ENCODE data around the gene GPC5.
"Not testable (repeated sequence)": the region's sequence is repeated elsewhere in the genome, so short reads cannot be mapped to it uniquely, and the experiment has no call there.

GPC5 gene

DNA sequence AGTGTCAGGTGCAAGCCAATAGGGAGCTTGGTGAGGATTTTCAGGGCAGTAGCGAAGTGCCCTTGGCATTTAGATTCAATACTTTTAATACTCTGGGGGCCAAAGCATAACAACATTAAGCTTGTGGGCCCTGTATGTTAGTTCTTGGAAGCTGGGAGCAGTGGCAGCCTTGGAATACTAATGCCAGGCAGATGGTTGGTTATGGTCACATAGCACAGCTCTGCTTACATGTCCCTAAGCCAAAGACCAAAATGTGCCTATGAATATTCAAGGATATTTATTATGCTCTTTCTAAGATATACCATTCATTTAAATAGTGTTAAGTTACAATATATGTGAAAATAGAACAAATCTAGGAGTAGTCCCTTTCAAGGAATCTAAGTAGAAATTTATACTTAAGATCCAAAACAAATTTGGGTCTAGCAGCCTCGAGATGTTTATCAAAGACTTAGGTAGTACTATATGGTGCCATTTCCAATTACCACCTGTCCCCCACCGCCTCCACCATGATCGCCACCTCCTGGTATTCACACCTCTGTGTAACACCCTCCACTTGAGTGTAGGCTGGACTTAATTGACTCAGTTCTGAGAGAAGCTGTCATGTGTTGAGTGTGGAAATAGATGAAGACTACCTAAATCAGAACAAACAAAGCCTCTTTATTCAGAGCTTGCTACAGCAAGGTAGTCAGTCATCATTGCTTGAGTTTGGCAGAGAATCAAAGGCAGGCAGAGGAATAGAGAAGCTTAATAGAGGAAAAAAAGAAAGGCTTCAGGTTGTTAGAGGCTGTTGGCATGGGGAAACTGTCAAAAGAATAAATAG, 261.0 kb downstream of the GPC5 start:
- no peak overlapping the region for H3K4me3 ChIP-seq (replicated peaks in 1 of 2; ENCODE audit: low read depth in 2 of 2, low read length in 2 of 2)
- DNase-seq (ENCODE audit: low read depth in 2 of 2), result no peak
- TF ChIP-seq, protein P1, sequence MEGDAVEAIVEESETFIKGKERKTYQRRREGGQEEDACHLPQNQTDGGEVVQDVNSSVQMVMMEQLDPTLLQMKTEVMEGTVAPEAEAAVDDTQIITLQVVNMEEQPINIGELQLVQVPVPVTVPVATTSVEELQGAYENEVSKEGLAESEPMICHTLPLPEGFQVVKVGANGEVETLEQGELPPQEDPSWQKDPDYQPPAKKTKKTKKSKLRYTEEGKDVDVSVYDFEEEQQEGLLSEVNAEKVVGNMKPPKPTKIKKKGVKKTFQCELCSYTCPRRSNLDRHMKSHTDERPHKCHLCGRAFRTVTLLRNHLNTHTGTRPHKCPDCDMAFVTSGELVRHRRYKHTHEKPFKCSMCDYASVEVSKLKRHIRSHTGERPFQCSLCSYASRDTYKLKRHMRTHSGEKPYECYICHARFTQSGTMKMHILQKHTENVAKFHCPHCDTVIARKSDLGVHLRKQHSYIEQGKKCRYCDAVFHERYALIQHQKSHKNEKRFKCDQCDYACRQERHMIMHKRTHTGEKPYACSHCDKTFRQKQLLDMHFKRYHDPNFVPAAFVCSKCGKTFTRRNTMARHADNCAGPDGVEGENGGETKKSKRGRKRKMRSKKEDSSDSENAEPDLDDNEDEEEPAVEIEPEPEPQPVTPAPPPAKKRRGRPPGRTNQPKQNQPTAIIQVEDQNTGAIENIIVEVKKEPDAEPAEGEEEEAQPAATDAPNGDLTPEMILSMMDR (IDR thresholded peaks at IDR 0.05; ENCODE audit: low read depth, low read length), result no peak

DNA sequence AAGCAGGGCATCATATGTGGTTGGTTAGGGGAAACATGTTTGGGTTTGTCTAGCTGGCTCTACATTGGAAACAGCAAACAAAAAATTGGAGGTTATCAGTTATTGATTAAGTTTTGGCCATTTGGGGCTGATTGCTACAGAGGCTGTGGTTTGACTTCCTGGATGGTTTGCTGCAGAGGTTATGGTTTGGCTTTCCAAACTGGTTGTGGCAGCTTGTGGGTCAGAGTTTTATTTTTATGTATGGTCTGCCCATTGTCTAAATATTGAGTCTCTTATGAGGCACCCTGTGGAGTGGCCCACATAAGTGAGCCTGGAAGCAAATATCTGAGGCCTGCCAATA, 261.6 kb downstream of the GPC5 start:
- no peak overlapping the region for H3K4me3 ChIP-seq (replicated peaks in 1 of 2; ENCODE audit: low read depth in 2 of 2, low read length in 2 of 2)
- DNase-seq (ENCODE audit: low read depth in 2 of 2), result no peak
- TF ChIP-seq, protein P1 (IDR thresholded peaks at IDR 0.05; ENCODE audit: low read depth, low read length), result no peak

DNA sequence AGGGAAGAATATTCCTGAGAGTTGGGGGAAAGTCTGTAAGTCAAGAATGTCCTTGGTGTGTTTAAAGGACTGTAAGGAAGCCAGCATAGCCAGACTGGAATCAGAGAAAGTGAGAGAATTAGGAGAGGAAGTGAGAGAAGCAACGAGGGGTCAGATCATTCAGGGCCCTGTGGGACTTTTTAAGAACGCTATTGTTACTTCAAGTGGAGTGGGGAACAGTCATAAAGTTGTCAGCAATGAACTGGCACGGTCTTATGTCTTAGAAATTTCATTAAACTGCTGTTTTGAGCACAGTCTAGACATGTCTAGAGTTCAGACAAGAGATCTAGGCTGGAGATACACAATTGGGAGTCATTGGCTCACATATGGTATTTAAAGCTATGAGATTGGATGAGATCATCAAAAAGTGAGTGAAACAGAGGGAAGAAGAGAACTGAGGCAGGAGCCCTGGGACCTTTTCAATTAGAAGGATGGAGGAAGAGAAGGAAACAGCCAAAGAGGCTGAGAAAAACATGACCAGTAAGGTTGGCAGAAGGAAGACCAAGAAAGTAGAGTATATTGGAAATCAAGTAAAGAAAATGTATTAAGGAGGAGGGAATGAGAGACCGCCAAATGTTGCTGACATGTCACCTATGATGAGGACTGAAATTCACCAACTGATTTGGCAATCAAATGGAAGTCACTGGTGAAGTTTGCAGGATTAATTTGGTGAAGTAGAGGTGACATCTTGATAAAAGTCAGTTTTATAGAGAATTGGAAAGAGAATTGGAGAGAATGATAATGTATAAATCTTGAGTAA, 263.5 kb downstream of the GPC5 start:
- TF ChIP-seq, protein P1 (IDR thresholded peaks at IDR 0.05; ENCODE audit: low read depth, low read length), result no peak
- DNase-seq (ENCODE audit: low read depth in 2 of 2), result no peak
- no peak overlapping the region for H3K4me3 ChIP-seq (replicated peaks in 1 of 2; ENCODE audit: low read depth in 2 of 2, low read length in 2 of 2)

DNA sequence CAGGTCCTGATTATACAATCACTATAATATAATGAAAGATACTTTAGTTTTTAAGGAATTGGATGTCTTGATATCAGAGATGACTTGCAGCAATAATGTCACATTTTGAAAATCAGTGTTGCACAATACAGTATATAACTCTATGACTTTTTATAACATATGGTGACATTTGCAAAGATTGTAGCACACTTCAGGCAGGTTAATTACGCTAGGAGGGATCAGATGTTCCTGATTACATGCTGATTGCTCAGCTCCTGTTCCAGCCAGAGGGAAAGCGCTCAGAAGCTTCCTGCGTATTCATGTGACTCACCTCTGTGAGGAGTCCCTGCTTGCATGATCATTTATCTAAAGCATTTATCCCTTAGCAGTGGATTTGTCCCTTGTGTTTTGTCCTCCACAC, 265.6 kb downstream of the GPC5 start:
- TF ChIP-seq, protein P1 (IDR thresholded peaks at IDR 0.05; ENCODE audit: low read depth, low read length), result no peak
- no peak for DNase-seq (ENCODE audit: low read depth in 2 of 2)
- H3K4me3 ChIP-seq (replicated peaks in 1 of 2; ENCODE audit: low read depth in 2 of 2, low read length in 2 of 2), result no peak overlapping the region

DNA sequence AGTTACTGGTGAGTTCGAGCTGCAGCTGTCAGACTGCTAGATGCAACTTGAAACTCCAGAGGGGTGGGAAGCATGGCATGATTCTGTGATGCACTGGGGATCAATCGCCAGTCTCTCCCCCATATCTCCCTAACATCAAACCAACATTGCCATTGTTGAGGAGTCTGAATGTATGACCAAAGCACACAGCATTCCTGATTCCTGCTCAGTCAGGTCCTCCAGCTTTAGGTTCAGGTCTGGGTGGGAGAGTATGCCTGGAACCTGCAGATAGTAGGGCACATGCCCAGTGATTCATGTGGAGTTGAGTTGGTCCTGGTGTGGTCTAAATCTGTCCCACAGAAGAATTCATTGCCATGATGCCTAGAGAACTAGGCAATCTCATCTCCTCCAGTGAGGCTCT, 269.1 kb downstream of the GPC5 start:
- TF ChIP-seq, protein P1 (IDR thresholded peaks at IDR 0.05; ENCODE audit: low read depth, low read length), result no peak
- DNase-seq (ENCODE audit: low read depth in 2 of 2), result no peak
- H3K4me3 ChIP-seq (replicated peaks in 1 of 2; ENCODE audit: low read depth in 2 of 2, low read length in 2 of 2), result no peak overlapping the region

DNA sequence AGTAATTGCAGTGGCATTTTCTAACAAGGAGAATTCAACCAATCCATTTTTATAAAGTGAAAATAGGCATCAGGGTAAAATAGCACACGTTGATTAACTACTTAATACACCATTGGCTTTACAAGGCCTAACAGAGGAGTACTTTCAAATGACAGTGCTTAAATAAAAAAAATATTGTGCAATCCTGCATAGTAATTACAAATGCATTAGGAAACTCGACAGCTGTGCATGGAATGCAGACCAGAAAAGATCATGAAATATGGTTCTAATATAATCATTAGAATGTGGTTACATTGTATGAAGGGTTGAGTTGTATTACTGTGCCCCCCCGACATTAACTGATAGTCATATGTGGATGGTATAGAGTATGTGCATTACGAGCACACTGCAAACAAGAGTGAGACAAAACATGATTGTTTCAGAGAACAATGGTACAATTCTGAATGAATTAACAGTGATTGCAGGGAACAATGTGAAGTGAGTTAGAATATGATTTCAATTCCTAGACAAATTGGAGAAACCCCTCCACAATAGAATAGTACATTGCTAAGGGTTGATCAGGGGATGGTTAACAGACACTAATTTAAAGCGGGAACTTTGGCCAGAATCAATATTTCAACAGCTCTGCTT, 270.6 kb downstream of the GPC5 start:
- DNase-seq (ENCODE audit: low read depth in 2 of 2), result no peak
- TF ChIP-seq, protein P1 (IDR thresholded peaks at IDR 0.05; ENCODE audit: low read depth, low read length), result no peak

DNA sequence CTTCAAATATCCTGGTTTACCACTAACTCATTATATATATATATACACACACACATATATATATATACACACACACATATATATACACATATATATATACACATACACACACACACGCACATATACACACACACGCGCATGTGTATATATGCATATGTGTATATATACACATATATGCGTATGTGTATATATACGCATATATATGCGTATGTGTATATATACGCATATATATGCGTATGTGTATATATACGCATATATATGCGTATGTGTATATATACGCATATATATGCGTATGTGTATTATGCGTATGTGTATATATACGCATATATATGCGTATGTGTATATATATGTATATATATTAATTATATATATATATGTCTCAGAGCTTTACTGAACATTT, 275.9 kb downstream of the GPC5 start:
- not testable (repeated sequence) for DNase-seq (ENCODE audit: low read depth in 2 of 2); H3K4me3 ChIP-seq (replicated peaks in 1 of 2; ENCODE audit: low read depth in 2 of 2, low read length in 2 of 2)

More for the DNA sequence above, 270.6 kb downstream of the GPC5 start:
- H3K4me3 ChIP-seq (replicated peaks in 1 of 2; ENCODE audit: low read depth in 2 of 2, low read length in 2 of 2), result no peak overlapping the region

All from cardiac fibroblast (primary cell).